HEK293 (cell line): ENCODE measurements around the gene IFNL1.
A peak's percentile ranks its signal among the peaks of the same experiment; 100 is the strongest.

Experiments used
- CTCF ChIA-PET: fragments of 350-600 bp; formaldehyde crosslinking; extraction: SDS; loops from one replicate; lab custom pipeline; 2021; ENCODE audit warnings: antibody characterized with exemption; lab: Yijun Ruan, JAX
- POLR2A ChIA-PET: fragments of 300-600 bp; formaldehyde crosslinking; extraction: SDS; loops from one replicate; lab custom pipeline; 2020; ENCODE audit warnings: antibody characterized with exemption, inconsistent platforms; lab: Yijun Ruan, JAX
- H3K27ac ChIP-seq: fragments of 200-500 bp; sonication (Bioruptor generic); 2 replicates; pipeline ENCODE4 v1.5.1; 2014; ENCODE audit warnings: low read depth, low read length, control low read depth, inconsistent platforms; ENCODE audit errors: extremely low read depth
- H3K36me3 ChIP-seq, 2 experiments: fragments of 200-500 bp in 1 of 2; sonication (Bioruptor generic) in 1 of 2; 1 replicate in 1 of 2; 2 replicates in 1 of 2; pipeline ENCODE4 v1.5.1; 2014 to 2017; ENCODE audit warnings: inconsistent platforms in 2 of 2, low read length in 2 of 2; ENCODE audit not compliant: control insufficient read depth in 2 of 2, insufficient read depth in 1 of 2
- H3K4me1 ChIP-seq: fragments of 200-500 bp; sonication (Bioruptor generic); 2 replicates; pipeline ENCODE4 v1.5.1; 2014; ENCODE audit warnings: mild to moderate bottlenecking, low read length, inconsistent platforms; ENCODE audit not compliant: control insufficient read depth, insufficient read depth
- H3K4me3 ChIP-seq: 2 replicates; pipeline ENCODE4 v1.5.1; 2011; ENCODE audit warnings: low read depth, mild to moderate bottlenecking, control low read depth, low read length, moderate library complexity
- H3K9me3 ChIP-seq: fragments of 200-500 bp; sonication (Bioruptor generic); 2 replicates; pipeline ENCODE4 v1.5.1; 2014; ENCODE audit warnings: low read depth, low read length, inconsistent platforms; ENCODE audit not compliant: control insufficient read depth, insufficient read depth
- GLI2 ChIP-seq: fragments of 450-650 bp; formaldehyde crosslinking; IDR thresholded peaks from 2 replicates; pipeline ENCODE4; 2017; ENCODE audit warnings: missing biosample characterization, missing genetic modification characterization, low read depth, borderline replicate concordance
- GLIS1 ChIP-seq: fragments of 450-650 bp; formaldehyde crosslinking; IDR thresholded peaks from 2 replicates; pipeline ENCODE4 v1.5.1; 2016; ENCODE audit warnings: missing biosample characterization, missing genetic modification characterization
- KLF8 ChIP-seq: fragments of 450-650 bp; formaldehyde crosslinking; IDR thresholded peaks from 2 replicates; pipeline ENCODE4 v1.5.1; 2016; ENCODE audit warnings: missing biosample characterization, missing genetic modification characterization
- MZF1 ChIP-seq: fragments of 450-650 bp; formaldehyde crosslinking; IDR thresholded peaks from 2 replicates; pipeline ENCODE4 v1.5.1; 2017; ENCODE audit warnings: missing biosample characterization, missing genetic modification characterization, borderline replicate concordance
- SALL2 ChIP-seq: fragments of 450-650 bp; formaldehyde crosslinking; IDR thresholded peaks from 2 replicates; pipeline ENCODE4 v1.5.0; 2017; ENCODE audit warnings: missing biosample characterization, mild to moderate bottlenecking, missing genetic modification characterization, borderline replicate concordance
- SP7 ChIP-seq: fragments of 450-650 bp; formaldehyde crosslinking; IDR thresholded peaks from 2 replicates; pipeline ENCODE4 v1.5.1; 2016; ENCODE audit warnings: missing biosample characterization, missing genetic modification characterization
- WT1 ChIP-seq: fragments of 450-650 bp; formaldehyde crosslinking; IDR thresholded peaks from 2 replicates; pipeline ENCODE4 v1.5.1; 2016; ENCODE audit warnings: missing biosample characterization, missing genetic modification characterization
- ZNF514 ChIP-seq: fragments of 450-650 bp; formaldehyde crosslinking; IDR thresholded peaks from 2 replicates; pipeline ENCODE4 v1.5.1; 2016; ENCODE audit warnings: missing biosample characterization, missing genetic modification characterization
- ZNF521 ChIP-seq: fragments of 450-650 bp; formaldehyde crosslinking; IDR thresholded peaks from 2 replicates; pipeline ENCODE4 v1.5.1; 2017; ENCODE audit warnings: missing biosample characterization, mild to moderate bottlenecking, missing genetic modification characterization
- ZNF529 ChIP-seq: fragments of 450-650 bp; formaldehyde crosslinking; IDR thresholded peaks from 2 replicates; pipeline ENCODE4 v1.5.1; 2017; ENCODE audit warnings: missing genetic modification characterization, missing biosample characterization; ENCODE audit not compliant: insufficient replicate concordance
- ZNF530 ChIP-seq: fragments of 450-650 bp; formaldehyde crosslinking; IDR thresholded peaks from 2 replicates; pipeline ENCODE4 v1.5.1; 2016; ENCODE audit warnings: low read depth, missing biosample characterization, missing genetic modification characterization
- ZNF621 ChIP-seq: fragments of 450-650 bp; formaldehyde crosslinking; IDR thresholded peaks from 2 replicates; pipeline ENCODE4 v1.5.1; 2017; ENCODE audit warnings: missing biosample characterization, missing genetic modification characterization
- ZNF660 ChIP-seq: fragments of 450-650 bp; IDR thresholded peaks from 2 replicates; pipeline ENCODE4 v1.5.1; 2018; ENCODE audit warnings: missing biosample characterization, mild to moderate bottlenecking, missing genetic modification characterization
- ZNF701 ChIP-seq: fragments of 450-650 bp; formaldehyde crosslinking; IDR thresholded peaks from 2 replicates; pipeline ENCODE4 v1.5.1; 2016; ENCODE audit warnings: missing biosample characterization, missing genetic modification characterization
- TF ChIP-seq, protein P1 (sequence below): fragments of 450-650 bp; formaldehyde crosslinking; IDR thresholded peaks from 2 replicates; pipeline ENCODE4 v1.5.1; 2016; ENCODE audit warnings: missing biosample characterization, missing genetic modification characterization
- TF ChIP-seq, protein P2 (sequence below): fragments of 450-650 bp; formaldehyde crosslinking; IDR thresholded peaks from 2 replicates; pipeline ENCODE4 v1.5.1; 2016; ENCODE audit warnings: missing biosample characterization, missing genetic modification characterization
- TF ChIP-seq, protein P3 (sequence below): fragments of 450-650 bp; formaldehyde crosslinking; IDR thresholded peaks from 2 replicates; pipeline ENCODE4 v1.5.1; 2016; ENCODE audit warnings: missing biosample characterization, missing genetic modification characterization, borderline replicate concordance
- TF ChIP-seq, protein P4 (sequence below): fragments of 450-650 bp; formaldehyde crosslinking; IDR thresholded peaks from 2 replicates; pipeline ENCODE4 v1.5.1; 2016; ENCODE audit warnings: missing biosample characterization, missing genetic modification characterization, low read depth
- TF ChIP-seq, protein P5 (sequence below): fragments of 450-650 bp; formaldehyde crosslinking; IDR thresholded peaks from 2 replicates; pipeline ENCODE4 v1.5.1; 2016; ENCODE audit warnings: missing biosample characterization, missing genetic modification characterization, borderline replicate concordance

IFNL1 gene

DNA sequence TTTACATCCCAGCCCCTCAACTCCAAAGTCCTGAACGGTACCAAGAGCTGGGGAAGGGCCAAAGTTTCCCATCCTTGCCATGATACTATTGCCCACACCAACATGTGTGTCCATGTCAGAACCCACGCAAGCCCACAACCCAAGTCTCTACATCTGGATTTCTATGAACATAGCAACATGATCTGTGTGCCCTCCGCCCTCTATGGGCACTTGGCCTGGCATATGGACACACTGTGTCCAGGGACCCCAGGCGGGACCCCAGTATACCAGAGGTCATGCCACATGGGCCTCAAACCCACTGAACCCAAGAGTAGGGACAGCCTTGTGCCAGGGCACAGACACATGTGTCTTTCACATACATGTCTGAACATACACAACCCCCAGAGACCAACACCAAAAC lies 22.5 kb downstream of the IFNL1 start:
- 0 out of 2 replicates have a peak, but pooled peaks have one; percentile 8 for TF ChIP-seq KLF8 (tag by site-specific recombination)
- no peak for TF ChIP-seq ZNF621 (tag by site-specific recombination)
- TF ChIP-seq, protein P1, sequence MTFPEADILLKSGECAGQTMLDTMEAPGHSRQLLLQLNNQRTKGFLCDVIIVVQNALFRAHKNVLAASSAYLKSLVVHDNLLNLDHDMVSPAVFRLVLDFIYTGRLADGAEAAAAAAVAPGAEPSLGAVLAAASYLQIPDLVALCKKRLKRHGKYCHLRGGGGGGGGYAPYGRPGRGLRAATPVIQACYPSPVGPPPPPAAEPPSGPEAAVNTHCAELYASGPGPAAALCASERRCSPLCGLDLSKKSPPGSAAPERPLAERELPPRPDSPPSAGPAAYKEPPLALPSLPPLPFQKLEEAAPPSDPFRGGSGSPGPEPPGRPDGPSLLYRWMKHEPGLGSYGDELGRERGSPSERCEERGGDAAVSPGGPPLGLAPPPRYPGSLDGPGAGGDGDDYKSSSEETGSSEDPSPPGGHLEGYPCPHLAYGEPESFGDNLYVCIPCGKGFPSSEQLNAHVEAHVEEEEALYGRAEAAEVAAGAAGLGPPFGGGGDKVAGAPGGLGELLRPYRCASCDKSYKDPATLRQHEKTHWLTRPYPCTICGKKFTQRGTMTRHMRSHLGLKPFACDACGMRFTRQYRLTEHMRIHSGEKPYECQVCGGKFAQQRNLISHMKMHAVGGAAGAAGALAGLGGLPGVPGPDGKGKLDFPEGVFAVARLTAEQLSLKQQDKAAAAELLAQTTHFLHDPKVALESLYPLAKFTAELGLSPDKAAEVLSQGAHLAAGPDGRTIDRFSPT (tag by site-specific recombination), result peak; percentile 59; the same call in 1 of the 2 replicates
- TF ChIP-seq ZNF660 (tag by site-specific recombination), result no peak
- no peak for TF ChIP-seq SALL2 (tag by site-specific recombination)
- TF ChIP-seq GLIS1, result no peak
- TF ChIP-seq, all 188 proteins: peak for 2
- CTCF ChIA-PET, result no interaction called here
- POLR2A ChIA-PET, result no interaction called here
- H3K27ac ChIP-seq, result no peak overlapping the region
- H3K36me3 ChIP-seq, result peaks cover 35 to 46% of the 10 kb centered on the region in 2 experiments
- H3K9me3 ChIP-seq, result no peaks in the 10 kb centered on the region
- H3K4me3 ChIP-seq, result no peak overlapping the region
- peaks cover 9% of the 10 kb centered on the region for H3K4me1 ChIP-seq

DNA sequence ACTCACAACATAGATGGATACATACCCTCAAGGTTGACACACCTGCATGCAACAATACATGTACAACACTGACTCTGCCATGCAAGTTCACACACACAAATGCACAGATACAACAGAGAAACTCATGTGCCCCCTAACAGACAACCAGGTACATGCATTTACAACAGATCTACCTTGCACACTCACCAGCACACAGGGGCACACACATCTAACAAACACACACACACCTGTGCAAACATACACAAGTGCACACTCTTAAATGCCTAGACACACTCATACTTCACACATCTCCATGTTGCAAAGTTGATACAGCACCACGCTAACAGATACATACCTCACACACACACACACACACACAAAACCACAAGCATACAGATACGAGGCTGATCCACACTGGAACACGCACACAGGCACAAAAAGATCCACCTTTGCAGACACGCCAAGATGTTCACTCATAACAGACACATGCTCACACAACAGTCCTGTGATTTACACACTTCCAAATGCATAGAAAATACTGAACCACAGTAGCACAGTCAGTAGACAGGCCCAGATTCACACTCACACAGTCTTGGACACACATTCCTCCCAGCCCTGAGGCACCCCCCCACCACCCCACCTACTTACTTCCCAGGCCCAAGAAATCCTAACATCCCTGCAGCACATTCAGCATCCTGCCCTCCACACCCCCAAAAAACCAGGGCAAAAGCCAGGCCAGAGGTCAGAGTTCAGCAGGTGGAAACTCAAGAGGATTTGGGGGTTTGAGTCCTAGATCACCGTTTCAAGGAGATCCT lies 23.1 kb downstream of the IFNL1 start:
- peaks cover 9% of the 10 kb centered on the region for H3K4me1 ChIP-seq
- peaks cover 32 to 40% of the 10 kb centered on the region in 2 experiments for H3K36me3 ChIP-seq
- ChIA-PET POLR2A (no interaction called here), CTCF (no interaction called here)
- H3K27ac ChIP-seq, result peak overlapping the region; percentile 96; the same call in 1 of the 2 replicates
- no peaks in the 10 kb centered on the region for H3K9me3 ChIP-seq
- peak overlapping the region; percentile 67 for H3K4me3 ChIP-seq
- TF ChIP-seq, protein P2, sequence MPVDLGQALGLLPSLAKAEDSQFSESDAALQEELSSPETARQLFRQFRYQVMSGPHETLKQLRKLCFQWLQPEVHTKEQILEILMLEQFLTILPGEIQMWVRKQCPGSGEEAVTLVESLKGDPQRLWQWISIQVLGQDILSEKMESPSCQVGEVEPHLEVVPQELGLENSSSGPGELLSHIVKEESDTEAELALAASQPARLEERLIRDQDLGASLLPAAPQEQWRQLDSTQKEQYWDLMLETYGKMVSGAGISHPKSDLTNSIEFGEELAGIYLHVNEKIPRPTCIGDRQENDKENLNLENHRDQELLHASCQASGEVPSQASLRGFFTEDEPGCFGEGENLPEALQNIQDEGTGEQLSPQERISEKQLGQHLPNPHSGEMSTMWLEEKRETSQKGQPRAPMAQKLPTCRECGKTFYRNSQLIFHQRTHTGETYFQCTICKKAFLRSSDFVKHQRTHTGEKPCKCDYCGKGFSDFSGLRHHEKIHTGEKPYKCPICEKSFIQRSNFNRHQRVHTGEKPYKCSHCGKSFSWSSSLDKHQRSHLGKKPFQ (tag by site-specific recombination), result peak; percentile 66
- TF ChIP-seq GLI2 (tag by site-specific recombination) (no peak), ZNF521 (tag by site-specific recombination) (no peak), ZNF529 (tag by site-specific recombination) (no peak), MZF1 (tag by site-specific recombination) (no peak; the same call in 1 of the 2 replicates), ZNF514 (tag by site-specific recombination) (no peak), ZNF621 (tag by site-specific recombination) (no peak), ZNF701 (tag by site-specific recombination) (no peak), WT1 (tag by site-specific recombination) (no peak), SP7 (tag by site-specific recombination) (no peak), ZNF530 (no peak)
- TF ChIP-seq, protein P3, sequence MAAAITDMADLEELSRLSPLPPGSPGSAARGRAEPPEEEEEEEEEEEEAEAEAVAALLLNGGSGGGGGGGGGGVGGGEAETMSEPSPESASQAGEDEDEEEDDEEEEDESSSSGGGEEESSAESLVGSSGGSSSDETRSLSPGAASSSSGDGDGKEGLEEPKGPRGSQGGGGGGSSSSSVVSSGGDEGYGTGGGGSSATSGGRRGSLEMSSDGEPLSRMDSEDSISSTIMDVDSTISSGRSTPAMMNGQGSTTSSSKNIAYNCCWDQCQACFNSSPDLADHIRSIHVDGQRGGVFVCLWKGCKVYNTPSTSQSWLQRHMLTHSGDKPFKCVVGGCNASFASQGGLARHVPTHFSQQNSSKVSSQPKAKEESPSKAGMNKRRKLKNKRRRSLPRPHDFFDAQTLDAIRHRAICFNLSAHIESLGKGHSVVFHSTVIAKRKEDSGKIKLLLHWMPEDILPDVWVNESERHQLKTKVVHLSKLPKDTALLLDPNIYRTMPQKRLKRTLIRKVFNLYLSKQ (tag by site-specific recombination), result no peak
- TF ChIP-seq, protein P4, sequence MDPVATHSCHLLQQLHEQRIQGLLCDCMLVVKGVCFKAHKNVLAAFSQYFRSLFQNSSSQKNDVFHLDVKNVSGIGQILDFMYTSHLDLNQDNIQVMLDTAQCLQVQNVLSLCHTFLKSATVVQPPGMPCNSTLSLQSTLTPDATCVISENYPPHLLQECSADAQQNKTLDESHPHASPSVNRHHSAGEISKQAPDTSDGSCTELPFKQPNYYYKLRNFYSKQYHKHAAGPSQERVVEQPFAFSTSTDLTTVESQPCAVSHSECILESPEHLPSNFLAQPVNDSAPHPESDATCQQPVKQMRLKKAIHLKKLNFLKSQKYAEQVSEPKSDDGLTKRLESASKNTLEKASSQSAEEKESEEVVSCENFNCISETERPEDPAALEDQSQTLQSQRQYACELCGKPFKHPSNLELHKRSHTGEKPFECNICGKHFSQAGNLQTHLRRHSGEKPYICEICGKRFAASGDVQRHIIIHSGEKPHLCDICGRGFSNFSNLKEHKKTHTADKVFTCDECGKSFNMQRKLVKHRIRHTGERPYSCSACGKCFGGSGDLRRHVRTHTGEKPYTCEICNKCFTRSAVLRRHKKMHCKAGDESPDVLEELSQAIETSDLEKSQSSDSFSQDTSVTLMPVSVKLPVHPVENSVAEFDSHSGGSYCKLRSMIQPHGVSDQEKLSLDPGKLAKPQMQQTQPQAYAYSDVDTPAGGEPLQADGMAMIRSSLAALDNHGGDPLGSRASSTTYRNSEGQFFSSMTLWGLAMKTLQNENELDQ (tag by site-specific recombination), result no peak
- TF ChIP-seq, protein P5, sequence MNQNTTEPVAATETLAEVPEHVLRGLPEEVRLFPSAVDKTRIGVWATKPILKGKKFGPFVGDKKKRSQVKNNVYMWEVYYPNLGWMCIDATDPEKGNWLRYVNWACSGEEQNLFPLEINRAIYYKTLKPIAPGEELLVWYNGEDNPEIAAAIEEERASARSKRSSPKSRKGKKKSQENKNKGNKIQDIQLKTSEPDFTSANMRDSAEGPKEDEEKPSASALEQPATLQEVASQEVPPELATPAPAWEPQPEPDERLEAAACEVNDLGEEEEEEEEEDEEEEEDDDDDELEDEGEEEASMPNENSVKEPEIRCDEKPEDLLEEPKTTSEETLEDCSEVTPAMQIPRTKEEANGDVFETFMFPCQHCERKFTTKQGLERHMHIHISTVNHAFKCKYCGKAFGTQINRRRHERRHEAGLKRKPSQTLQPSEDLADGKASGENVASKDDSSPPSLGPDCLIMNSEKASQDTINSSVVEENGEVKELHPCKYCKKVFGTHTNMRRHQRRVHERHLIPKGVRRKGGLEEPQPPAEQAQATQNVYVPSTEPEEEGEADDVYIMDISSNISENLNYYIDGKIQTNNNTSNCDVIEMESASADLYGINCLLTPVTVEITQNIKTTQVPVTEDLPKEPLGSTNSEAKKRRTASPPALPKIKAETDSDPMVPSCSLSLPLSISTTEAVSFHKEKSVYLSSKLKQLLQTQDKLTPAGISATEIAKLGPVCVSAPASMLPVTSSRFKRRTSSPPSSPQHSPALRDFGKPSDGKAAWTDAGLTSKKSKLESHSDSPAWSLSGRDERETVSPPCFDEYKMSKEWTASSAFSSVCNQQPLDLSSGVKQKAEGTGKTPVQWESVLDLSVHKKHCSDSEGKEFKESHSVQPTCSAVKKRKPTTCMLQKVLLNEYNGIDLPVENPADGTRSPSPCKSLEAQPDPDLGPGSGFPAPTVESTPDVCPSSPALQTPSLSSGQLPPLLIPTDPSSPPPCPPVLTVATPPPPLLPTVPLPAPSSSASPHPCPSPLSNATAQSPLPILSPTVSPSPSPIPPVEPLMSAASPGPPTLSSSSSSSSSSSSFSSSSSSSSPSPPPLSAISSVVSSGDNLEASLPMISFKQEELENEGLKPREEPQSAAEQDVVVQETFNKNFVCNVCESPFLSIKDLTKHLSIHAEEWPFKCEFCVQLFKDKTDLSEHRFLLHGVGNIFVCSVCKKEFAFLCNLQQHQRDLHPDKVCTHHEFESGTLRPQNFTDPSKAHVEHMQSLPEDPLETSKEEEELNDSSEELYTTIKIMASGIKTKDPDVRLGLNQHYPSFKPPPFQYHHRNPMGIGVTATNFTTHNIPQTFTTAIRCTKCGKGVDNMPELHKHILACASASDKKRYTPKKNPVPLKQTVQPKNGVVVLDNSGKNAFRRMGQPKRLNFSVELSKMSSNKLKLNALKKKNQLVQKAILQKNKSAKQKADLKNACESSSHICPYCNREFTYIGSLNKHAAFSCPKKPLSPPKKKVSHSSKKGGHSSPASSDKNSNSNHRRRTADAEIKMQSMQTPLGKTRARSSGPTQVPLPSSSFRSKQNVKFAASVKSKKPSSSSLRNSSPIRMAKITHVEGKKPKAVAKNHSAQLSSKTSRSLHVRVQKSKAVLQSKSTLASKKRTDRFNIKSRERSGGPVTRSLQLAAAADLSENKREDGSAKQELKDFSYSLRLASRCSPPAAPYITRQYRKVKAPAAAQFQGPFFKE (tag by site-specific recombination), result peak; percentile 17; the same call in 1 of the 2 replicates
